ENCODE measurements around the gene INPP5A. TPM values are rescaled to one million over a fixed set of nuclear protein-coding genes. Genes with fewer than 3 reads are reported as not detected.
"Not testable (repeated sequence)": the region's sequence is repeated elsewhere in the genome, so short reads cannot be mapped to it uniquely, and the experiment has no call there.

The INPP5A gene
- total RNA-seq, 1 donor from 2014 or later, result 29.3 TPM

- DNase-seq, result no peak
These were observed 27.1 kb downstream of the INPP5A start for GRCh38 chr10:132564690-132565089.

- DNase-seq, result no peak
These were observed 28.1 kb downstream of the INPP5A start for GRCh38 chr10:132565516-132566209.

GRCh38 chr10:132566892-132567291 lies 29.3 kb downstream of the INPP5A start:
- no peak for DNase-seq

- no peak for DNase-seq
These were observed 32.7 kb downstream of the INPP5A start for GRCh38 chr10:132570265-132570664.

GRCh38 chr10:132570771-132571649 lies 33.4 kb downstream of the INPP5A start:
- DNase-seq, result no peak

GRCh38 chr10:132571650-132572544 lies 34.3 kb downstream of the INPP5A start:
- peak; percentile 23 for DNase-seq

- DNase-seq, result no peak
These were observed 35.0 kb downstream of the INPP5A start for GRCh38 chr10:132572545-132572937.

- not testable (repeated sequence) for DNase-seq
These were observed 35.4 kb downstream of the INPP5A start for GRCh38 chr10:132572946-132573345.

GRCh38 chr10:132574288-132574687 lies 36.7 kb downstream of the INPP5A start:
- no peak for DNase-seq

GRCh38 chr10:132574783-132575319 lies 37.3 kb downstream of the INPP5A start:
- DNase-seq, result no peak

- DNase-seq, result no peak
These were observed 38.0 kb downstream of the INPP5A start for GRCh38 chr10:132575320-132576201.

GRCh38 chr10:132576671-132577349 lies 39.2 kb downstream of the INPP5A start:
- no peak for DNase-seq

- no peak for DNase-seq
These were observed 39.9 kb downstream of the INPP5A start for GRCh38 chr10:132577350-132578003.

- DNase-seq, result no peak
These were observed 40.8 kb downstream of the INPP5A start for GRCh38 chr10:132578287-132578951.

- no peak for DNase-seq
These were observed 41.7 kb downstream of the INPP5A start for GRCh38 chr10:132579027-132579859.

GRCh38 chr10:132580143-132580542 lies 42.6 kb downstream of the INPP5A start:
- DNase-seq, result no peak

- no peak for DNase-seq
These were observed 43.0 kb downstream of the INPP5A start for GRCh38 chr10:132580617-132581016.

- DNase-seq, result no peak
These were observed 44.5 kb downstream of the INPP5A start for GRCh38 chr10:132582137-132582536.

GRCh38 chr10:132582771-132583170 lies 45.2 kb downstream of the INPP5A start:
- DNase-seq, result no peak

All from occipital lobe (tissue), 2 donors.